Islet of Langerhans (tissue), 1 donor: ENCODE results near the gene NR4A3.

ENCODE experiments used
- FAIRE-seq: peaks from one replicate; lab custom pipeline; 2011; peaks lifted over from hg19 to GRCh38; lab: Jason Lieb, UNC

NR4A3 gene

DNA sequence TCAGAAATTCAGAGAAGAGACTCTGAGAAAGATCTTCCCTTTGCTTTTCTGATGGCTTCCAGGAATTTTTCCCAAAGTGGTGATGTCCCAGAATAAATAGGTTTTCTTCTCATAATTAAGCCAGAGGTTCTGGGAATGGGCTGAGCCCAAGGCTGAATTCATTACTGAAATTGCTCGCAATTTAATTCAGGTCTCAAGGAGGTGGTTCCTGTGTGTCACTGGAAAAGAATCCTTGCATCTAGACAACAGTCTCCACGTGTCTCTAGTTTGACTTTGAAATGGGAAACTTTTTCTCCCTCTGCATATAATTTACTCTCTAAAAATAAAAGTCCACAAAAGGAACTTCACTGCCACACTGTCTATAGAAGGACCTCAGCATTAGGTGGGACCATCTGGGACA lies 57.0 kb downstream of the NR4A3 start:
- no peak for FAIRE-seq

DNA sequence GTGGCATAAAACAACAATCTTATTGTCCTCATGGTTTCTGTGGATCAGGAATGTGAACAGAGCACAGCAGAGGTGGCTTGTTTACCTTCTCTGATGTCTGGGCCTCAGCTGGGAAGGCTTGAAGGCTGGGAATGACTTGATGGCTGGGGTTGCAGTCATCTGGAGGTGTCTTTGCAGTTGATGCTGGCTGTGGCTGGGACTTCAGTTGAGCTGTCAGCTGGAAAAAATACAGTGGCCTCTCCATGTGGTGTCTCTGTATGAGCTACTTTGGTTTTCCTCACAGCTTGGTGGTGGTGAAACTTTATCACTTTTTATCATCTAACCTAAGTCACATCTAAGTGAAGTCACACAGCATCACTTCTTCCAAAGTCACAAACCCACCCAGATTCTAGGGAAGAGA lies 60.1 kb downstream of the NR4A3 start:
- FAIRE-seq: no peak

DNA sequence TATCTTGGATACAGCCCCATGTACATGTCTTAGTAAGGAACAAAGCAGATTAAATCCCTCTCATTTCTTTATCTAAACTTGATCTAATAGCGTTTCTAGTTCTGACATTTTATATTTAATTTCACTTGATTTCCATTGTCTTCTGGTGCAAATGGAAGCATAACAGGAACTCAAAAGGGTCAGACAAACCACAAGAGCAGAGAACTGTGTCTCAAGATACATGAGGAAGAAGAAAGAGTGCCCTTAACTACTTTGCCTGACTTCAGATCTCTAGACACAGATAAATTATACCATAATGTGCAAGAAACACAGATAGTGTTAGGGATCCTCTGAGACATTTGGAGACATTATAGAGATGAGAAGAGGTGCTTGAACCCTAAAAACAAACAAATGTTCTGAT lies 64.1 kb downstream of the NR4A3 start:
- no peak for FAIRE-seq

DNA sequence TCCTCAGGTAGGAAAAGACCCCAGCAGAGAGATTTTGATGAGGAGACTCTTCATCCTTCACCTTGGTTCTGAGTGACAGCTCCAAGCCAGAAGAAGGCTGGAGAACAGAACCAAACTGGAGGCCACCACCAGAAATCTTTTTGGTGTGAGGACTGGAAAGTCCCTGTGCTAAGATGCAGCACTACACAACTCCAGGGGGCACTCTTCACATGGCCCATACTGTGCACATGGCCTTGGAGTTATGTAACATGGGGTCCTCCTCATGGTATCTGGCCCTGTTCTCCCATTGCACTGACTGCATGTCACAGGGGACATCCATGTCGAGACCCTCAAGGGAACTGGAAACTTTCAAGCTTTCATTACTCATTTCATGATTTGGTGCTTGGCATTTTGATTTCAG lies 67.4 kb downstream of the NR4A3 start:
- no peak for FAIRE-seq

DNA sequence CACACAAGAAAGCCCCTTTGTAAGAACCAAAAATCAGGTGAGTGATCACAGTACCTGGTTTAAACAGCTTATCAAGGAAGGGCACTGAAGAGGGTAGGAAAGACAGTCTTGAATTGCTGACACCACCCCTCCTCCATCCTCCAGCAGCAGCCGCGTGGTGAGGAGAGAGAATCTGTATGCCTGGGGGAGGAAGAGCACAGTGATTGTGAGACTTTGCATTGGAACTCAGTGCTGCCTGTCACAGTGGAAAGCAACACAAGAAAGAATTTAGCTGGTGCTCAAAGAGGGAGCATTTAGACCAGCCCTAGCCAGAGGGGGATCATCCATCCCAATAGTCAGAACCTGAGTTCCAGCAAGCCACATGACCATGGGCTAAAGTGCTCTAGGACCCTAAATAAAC lies 73.1 kb downstream of the NR4A3 start:
- no peak for FAIRE-seq

DNA sequence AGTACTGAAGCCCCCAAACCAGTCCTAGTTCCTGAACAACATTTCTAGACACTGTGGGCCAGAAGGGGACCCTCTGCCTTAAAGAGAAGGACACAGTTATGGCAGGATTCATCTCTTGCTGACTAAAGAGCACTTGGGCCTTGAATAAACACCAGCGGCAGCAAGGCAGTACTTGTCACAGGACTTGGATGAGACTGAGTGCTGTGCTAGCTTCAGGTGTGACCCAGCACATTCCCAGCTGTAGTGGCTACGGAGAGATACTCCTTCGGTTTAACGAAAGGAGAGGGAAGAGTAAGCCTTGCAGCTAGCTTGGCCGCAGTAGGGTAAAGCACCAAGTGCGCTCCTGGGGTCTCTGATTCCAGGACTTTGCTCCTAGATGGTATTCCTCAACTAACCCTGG lies 73.8 kb downstream of the NR4A3 start:
- FAIRE-seq: no peak

DNA sequence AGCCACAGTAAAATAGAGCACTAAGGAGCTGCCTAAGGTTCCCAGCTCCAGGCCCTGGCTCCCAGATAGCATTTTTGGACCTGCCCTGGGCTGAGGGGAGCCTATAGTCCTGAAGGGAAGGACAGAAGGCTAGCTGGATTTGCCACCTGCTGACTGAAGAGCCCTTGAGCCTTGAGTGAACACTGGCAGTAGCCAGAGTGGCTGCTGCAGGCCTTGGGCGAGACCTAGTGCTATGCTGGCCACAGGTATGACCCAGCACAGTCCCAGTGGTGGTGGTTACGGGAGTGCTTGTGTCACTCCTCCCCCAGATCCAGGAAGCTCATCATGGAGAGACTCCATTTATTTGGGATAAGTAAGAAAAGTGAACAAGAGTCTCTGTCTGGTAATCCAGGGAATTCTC lies 74.4 kb downstream of the NR4A3 start:
- no peak for FAIRE-seq

DNA sequence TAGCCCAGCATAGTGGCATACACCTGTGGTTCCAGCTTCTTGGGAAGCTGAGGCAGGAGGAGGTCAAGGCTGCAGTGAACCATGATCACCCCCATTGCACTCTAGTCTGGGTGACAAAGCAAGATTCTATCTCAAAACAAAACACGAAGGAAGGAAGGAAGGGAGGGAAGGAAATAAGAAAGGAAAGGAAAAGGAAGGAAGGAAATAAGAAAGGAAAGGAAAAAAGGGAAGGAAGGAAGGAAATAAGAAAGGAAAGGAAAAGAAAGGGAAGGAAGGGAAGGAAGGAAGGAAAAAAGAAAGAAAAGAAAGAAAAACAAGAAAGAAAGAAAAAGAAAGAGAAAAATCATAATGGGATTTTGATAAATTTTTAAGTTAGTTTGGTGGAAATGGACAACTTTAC lies 81.7 kb downstream of the NR4A3 start:
- no peak for FAIRE-seq

DNA sequence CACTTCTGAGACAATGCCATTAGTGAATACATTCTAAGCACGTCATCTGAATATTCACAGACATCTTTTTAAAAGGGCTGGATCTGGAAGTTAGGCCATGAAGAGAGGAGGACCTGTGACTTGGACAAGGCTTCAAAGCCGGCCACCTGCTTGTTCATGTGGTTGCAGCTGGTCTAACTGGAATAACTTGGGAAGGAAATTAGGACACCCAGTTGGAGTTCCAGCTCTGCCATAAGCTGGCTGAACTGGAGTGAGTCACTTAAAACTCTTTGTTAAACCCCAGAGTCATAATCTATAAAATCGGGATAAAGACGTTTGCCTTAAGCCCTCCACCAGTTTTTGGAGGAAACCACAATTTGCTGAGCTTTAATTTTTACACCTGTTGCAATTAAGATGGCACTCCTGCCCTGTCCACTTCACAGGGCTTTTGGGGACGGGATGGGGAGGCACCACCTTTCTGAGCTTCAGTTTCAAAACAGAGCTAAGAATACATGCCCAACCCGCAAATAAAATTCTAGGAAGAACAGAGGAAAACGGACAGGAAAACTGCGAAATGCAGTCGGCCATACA lies 84.2 kb downstream of the NR4A3 start:
- FAIRE-seq: no peak

DNA sequence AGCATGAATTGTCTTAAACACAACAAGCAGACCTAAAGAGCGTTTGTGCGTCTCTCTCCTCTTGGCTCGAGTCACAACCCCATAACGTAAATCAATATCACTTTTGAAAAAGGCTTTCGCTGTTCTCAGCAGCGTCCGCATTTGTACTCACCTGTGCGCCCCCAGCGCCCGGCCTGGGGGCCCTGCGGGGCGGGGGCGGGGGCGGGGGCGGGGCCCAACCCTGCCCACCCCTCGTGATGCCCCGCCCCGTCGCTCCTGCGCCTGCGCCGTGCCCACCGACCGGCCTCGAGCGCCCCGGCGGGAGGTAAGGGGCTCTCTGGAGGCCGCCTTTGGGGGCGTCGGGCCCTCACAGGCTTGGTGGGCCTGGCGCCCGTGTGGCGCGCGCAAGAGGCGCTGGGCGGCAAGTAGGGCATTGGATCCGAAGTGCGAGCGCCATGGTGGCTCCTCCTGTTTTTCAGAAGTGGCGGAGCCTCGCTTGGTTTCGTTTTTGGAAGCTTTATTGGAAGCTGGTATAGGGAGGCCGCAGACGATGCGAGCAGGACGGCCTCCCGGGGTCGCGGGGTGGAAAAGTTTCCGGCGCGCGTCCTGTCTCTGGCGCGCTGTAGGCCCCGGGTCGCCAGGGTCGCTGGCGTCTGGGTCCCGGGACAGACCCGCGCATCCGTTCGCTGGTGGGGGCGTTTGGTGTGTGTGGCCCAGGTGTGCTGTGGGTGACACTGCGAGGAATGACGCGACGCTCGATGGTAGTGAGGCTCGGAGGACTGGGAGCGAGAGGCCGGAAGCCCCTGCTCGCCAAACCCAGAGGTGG lies 84.9 kb downstream of the NR4A3 start, which contains the start of gene STX17:
Gene STX17, plus strand, starts transcription at position 252 of the 805 bp plus-strand sequence. CDS start 8,586 bp downstream, outside the sequence.
- FAIRE-seq: no peak

DNA sequence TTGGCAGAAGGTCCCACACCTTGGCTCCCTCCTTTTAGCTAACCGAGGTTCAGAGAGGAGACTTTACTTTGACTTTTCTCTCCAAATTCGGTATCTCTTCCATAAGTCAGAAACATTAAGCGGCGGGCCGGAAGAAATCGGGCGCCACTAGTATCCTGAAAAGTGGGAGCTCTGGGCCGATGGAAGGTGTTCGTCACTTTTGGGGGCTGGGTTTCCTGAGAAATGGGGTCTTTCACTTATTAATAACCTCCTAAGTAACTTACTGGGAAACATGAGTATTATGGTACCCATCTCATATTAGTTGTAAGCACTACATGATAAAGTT lies 85.5 kb downstream of the NR4A3 start:
- no peak for FAIRE-seq

DNA sequence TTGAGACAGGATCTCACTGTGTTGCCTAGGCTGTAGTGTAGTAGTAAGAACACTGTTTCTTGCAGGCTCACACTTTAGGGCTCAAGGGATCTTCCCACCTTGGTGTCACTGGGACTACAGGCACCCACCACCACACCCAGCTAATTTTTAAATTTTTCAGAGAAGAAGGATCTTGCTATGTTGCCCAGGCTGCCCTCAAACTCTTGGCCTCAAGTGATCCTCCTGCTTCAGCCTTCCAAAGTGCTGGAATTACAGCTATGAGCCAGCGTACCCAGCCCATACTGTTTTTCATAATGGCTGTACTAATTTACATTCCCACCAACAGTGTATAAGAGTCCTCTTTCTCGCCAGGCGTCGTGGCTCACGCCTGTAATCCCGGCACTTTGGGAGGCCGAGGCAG lies 89.9 kb downstream of the NR4A3 start:
- FAIRE-seq: no peak
